DMS153 (cell line): ENCODE data around the gene PTPRG.
"Not testable (repeated sequence)": the region's sequence is repeated elsewhere in the genome, so short reads cannot be mapped to it uniquely, and the experiment has no call there.

Source experiments
- DNase-seq: peaks from one replicate; lab custom pipeline; 2025; lab: John Stamatoyannopoulos, UW

The PTPRG gene

GRCh38 chr3:61685755-61686154 is 124.4 kb downstream of the PTPRG start:
- peak; percentile 74 for DNase-seq

DNA sequence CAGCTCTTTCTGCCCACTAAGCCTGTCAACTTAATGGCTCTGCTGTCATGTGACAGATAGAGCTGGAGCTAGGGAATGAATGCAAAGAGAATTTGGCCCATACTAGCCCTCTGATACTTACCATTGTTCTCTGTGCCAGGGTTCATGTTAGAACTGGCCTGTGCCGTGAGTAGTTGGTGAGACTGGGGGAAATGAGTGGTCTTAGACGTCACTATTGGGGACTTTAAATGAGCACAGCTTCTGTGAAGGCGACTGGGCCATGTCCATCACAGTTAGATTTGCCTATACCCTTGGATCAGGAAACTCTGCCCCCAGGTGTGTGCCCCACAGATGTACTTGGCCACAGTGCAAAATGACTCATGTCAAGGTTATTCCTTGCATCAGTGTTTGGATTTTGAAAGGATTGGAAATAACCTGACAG is 124.9 kb downstream of the PTPRG start:
- no peak for DNase-seq

DNA sequence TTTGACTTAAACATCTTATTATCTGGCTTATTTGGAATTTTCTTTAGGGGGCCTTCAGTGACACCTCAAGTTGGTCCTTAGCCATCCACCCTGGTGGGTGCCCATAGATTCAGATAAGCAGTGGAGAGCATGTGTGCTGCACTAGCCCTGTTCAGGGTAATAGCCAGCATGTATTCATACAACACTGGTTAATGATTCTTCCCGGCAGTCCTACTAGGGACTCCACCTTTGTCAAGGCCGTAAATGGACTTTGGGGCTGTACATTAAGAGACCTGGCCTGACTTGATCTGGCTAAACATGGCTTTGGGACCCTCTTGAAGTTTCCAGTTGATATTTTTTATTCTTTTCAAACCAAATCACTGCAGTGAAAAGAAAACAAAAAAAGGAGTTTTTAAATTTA is 125.8 kb downstream of the PTPRG start:
- no peak for DNase-seq

DNA sequence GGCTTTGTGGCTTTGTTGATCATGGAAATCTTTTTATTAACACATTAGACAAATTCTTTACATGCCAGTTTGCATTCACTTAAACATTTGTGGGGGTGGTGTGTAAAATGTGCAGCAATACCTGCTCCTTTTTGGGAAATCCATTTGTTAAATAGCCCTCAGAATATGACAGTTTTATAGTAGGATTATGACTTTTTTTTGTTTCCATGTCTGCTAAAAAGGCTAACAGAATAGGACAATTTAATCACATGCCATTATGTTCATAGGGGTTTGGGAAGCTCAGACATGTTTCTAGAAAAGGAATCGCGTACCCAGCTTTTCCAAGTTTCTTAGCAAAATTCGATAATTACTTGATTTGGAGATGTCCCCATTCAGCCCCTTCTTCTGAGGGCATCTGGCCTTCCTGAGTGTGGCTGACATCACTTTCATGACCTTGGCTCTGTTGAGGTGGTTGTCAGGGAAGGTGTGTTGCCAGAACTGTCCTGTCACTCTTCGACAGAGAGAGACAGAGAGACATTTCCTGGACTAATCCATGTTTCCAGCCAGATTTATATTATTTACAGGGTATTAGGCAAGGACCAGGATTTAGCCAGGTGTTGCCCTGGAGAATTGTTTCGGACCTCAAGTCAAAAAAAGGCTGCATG is 126.4 kb downstream of the PTPRG start:
- DNase-seq: no peak

DNA sequence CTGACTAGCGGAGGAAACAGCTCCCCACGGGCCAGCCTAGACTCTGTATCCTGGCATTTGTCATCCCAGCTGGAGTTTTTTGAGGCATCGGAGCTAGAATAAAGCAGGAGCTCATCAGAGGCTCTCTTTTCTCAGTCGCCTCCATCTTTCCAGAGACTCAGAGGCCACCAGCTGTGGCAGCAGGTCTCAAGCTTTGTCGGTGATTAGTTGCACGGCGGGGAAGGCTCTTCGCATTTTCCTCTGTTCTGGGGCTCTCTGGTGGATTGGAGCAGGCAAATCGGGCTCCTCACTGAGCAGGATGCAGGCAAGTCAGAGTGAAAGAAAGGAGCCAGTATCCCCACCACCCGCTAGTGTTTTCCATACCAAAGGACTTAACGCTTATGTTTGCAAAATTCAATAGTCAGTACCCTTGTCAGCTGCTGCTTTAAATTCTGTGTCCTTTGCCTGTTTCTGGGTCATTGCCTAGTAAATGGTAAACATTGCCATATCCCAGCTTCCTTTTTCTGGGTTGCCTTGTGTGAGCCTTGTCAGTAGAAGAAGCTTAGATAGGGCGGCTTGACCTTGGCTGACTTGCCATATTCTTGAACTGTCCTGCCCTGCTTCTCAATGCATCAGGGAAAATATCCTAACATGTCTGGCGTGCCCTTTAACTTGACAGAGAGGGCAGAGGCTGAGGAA is 127.1 kb downstream of the PTPRG start:
- DNase-seq: no peak

- DNase-seq: no peak
Measured at GRCh38 chr3:61690016-61690415, 128.6 kb downstream of the PTPRG start.

DNA sequence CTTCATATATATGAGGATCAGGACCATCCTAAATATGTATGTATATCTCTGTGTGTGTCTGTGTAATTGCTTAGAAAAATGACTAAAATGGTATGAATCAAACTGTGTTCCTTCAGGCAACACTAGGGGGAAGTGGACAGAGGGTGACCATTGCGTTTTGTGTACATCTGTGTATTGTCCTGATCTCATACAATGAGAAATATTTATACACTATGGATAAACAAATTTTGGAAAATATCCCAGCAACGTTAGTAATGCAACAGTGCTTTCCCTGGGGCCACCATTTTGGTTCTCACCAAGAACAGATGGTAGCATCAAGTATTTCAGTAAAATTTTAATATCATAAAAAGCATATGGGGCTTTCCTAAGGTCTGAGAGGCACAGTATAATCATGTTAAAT is 130.1 kb downstream of the PTPRG start:
- no peak for DNase-seq

GRCh38 chr3:61697301-61697700 is 135.9 kb downstream of the PTPRG start:
- DNase-seq: no peak

DNA sequence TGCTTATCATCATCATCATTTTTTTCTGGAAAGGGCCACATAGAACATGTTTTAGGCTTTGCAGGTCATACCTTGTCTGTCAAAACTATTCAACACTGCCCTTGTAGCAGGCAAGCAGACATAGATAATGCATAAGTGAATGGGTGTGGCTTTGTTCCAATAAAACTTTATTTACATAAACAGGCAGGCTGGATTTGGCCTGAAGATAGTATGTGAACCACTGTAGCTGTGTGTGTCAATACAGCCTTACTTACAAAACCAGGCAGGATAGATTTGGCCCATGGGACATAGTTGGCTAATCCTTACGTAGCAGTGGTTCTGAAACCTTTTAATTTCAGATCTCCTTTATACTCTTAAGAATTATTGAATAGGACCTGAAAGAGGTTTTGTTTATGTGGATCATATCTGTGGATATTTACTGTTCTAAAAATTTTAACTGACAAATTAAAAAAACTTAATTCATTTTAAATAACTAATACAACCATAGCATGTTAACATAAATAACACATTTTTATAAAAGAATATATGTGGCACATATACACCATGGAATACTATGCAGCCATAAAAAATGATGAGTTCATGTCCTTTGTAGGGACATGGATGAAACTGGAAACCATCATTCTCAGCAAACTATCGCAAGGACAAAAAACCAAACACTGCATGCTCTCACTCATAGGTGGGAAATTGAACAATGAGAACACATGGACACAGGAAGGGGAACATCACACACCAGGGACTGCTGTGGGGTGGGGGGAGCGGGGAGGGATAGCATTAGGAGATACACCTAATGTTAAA is 137.1 kb downstream of the PTPRG start:
- not testable (repeated sequence) for DNase-seq

DNA sequence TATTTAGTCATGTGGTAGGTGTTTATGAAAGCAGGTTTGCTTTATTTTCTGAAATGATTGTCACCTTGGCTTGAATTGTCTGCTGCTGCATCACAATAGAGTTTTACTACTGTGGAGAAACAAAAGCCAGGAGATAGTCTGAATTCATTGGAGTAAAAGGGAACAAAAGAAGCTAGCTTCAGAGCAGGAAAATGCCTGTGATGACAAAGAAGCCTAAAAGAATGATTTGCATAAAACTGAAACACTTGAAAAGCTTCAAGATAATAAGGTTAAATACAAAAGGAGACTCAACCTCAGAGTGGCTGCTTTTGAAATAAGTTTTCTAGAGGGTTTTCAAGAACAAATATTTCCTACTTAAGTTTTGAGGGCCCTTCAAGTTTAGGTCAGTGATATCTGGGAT is 138.3 kb downstream of the PTPRG start:
- no peak for DNase-seq

GRCh38 chr3:61701011-61701410 is 139.6 kb downstream of the PTPRG start:
- no peak for DNase-seq

DNA sequence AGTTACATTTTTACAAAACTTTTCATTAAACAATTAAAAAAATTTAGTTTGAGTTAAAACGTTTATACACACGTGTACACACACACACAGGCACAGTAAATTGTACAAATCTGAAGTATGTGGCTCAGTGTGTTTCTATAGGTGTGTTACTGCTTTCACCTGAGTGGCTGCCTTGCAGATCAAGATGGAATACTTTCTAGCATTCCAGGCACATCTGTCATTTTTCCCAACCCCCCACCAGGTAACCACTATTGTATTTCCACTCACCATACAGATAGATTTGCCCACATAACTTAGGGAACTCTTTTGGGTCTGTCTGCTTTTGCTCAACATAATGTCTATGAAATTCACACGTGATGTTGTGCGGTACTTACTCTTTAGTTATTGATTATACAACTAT is 141.1 kb downstream of the PTPRG start:
- DNase-seq: no peak

DNA sequence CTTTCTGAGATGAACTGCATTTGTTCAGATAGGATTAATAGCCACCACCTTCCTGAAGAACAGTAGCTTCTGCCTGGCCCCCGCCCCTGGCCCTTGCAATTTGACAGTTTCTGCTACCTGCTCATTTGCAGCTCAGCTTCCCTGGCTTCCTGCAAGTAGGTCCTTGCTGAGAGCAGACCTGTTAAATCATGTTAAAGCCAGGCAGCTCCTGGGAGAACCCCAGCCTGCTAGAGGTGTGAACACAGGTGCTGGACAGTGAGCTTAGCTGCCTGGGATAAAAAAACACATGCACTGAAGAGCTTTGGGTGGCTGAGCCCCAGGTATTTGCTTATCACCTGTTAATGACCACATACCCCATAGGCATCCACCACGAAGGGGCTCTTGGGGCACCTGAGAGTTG is 143.4 kb downstream of the PTPRG start:
- DNase-seq: no peak

DNA sequence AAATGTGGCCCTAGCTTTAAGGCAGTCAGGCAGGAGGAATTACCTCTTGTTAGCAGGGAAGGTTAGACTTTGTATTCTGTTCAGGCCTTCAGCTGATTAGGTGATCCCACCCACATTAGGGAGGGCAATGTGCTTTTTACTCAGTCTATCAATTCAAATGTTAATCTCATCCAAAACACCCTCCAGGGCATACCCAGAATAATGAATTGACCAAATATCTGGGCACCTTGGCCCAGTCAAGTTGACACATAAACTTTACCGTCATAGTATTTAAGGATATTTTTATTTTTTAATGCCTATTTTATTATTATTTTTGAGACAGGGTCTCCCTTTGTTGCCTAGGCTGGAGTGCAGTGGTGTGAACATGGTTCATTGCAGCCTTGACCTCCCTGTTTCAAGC is 146.1 kb downstream of the PTPRG start:
- DNase-seq: no peak

DNA sequence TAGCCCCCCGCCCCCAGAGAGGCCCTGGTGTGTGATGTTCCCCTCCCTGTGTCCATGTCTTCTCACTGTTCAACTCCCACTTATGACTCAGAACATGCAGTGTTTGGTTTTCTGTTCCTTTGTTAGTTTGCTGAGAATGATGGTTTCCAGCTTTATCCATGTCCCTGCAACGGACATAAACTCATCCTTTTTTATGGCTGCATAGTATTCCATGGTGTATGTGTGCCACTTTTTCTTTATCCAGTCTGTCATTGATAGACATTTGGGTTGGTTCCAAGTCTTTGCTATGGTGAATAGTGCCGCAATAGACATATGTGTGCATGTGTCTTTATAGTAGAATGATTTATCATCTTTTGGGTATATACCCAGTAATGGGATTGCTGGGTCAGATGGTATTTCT is 149.5 kb downstream of the PTPRG start:
- DNase-seq: not testable (repeated sequence)

DNA sequence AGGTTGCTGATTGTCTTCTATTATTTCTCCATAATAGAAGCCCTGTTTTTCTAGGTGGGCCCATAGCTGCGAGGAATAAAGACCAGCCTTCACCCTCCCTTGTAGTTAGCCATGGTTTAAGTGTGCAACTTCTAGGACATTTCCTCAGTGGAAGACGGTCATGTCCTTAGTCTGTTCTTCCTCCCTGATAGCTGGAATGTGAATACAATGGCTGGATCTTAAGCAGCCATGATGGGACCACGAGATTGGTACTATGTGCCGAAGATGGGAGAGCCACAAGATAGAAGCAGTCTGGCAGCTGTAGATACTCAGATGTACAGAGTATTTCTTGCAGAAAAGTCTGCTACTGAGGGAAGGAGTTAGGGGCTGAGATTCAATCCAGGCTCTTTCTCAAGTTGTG is 152.9 kb downstream of the PTPRG start:
- DNase-seq: no peak

DNA sequence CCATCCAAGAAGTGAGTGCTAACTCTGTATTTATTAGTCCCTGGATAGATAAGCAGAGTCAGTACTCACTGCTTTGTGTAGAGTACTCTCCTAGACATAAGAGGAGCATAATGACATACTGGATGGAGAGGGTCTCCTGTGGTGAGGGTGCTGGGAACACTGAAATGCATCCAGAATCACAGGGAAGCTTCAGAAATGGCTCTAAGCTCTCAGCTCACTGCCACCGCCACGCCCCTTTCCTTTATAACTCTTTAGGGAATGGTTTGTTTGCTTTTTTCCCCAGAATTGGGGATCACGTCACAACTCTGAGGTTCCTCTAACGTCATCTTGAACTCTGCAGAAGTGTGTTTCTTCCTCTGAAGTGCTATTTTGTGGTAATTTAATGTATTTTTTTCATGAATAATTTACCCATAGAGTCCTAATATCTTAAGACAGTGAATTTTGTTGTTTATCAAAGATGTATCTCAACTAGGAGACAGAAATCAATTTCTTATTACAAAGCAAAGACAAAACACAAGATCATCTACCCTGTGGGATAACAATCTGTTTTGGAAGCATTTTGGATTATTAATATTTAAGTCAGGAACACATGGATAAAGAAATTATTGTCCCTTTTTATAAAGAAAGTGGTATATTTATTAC is 154.6 kb downstream of the PTPRG start:
- no peak for DNase-seq

- DNase-seq: not testable (repeated sequence)
Measured at GRCh38 chr3:61716693-61717092, 155.3 kb downstream of the PTPRG start.

GRCh38 chr3:61718565-61718964 is 157.2 kb downstream of the PTPRG start:
- DNase-seq: no peak

- no peak for DNase-seq
Measured at GRCh38 chr3:61719278-61719977, 158.1 kb downstream of the PTPRG start.

DNA sequence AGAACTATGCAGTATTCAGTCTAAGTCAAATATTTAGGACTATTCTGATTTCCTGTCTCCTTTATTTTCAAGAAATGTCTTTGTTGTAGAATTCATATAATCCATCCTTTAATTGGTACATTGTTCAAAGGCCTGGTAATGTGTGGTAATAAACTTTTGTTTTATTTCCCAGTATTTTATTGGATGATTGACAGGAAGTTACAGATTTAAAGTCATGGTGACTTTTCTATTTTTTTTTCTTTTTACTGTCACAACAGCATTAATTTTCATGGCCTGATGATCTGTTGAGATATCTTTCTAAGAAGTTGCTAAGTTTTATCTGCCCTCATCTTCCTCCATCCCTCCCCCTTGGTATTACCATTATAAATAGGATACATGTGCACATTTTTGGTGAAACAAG is 161.7 kb downstream of the PTPRG start:
- DNase-seq: no peak

GRCh38 chr3:61724183-61724582 is 162.8 kb downstream of the PTPRG start:
- DNase-seq: no peak
